Anterior cingulate cortex (tissue), 58 donors: ENCODE results near the gene WIPF2.

Experiments
- DNase-seq, 58 donors: peaks; one replicate each; lab custom pipeline; 2025; lab: John Stamatoyannopoulos, UW

WIPF2 gene

DNA sequence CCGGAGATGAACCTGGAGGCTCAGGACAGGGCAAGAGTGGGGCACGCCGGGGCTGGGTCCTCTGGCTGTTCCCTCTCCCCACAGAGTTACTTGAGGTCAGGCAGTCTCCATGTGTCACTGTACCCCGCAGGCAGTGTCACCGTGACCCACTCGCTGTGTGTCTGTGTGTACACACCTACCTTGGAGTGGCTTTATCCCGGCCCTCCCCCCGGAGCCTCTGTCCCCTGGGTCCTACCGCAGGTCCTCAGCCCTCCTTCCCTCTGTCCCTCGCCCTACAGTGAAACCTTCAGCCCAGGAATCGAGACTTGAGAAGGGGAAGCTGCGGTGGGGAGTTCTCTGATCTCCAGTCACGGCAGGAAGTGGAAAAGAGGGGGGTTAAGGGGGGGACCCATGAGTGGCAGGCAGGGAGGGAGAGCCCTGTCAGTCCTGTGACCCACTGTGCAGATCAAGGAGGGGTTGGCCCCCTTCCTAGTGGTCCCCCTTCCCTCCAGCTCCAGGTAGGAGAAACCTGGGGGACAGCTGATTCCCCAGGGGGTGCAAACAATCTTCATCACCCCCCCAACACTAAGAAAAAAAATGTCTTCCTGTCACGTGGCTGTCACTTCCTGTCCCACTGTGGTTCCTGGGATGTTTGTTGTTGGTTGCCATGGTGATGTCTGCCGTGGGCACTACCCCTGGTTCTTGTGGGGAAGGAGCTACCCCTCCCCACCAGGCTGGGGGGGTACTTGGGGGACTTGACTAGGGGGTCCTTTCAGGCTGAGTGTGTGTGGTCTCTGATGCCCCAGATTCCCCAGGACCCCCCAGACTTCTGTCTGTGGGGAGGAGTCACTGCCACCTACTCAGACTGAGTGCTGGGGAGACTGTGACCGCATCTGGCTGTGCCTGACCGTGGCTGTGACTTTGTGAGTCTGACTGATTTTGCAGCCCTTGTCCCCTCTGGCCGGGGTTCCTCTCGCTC is 103.5 kb downstream of the WIPF2 start:
- DNase-seq: peak in 16 of 58 donors; percentile 25 to 68 (median 41)

DNA sequence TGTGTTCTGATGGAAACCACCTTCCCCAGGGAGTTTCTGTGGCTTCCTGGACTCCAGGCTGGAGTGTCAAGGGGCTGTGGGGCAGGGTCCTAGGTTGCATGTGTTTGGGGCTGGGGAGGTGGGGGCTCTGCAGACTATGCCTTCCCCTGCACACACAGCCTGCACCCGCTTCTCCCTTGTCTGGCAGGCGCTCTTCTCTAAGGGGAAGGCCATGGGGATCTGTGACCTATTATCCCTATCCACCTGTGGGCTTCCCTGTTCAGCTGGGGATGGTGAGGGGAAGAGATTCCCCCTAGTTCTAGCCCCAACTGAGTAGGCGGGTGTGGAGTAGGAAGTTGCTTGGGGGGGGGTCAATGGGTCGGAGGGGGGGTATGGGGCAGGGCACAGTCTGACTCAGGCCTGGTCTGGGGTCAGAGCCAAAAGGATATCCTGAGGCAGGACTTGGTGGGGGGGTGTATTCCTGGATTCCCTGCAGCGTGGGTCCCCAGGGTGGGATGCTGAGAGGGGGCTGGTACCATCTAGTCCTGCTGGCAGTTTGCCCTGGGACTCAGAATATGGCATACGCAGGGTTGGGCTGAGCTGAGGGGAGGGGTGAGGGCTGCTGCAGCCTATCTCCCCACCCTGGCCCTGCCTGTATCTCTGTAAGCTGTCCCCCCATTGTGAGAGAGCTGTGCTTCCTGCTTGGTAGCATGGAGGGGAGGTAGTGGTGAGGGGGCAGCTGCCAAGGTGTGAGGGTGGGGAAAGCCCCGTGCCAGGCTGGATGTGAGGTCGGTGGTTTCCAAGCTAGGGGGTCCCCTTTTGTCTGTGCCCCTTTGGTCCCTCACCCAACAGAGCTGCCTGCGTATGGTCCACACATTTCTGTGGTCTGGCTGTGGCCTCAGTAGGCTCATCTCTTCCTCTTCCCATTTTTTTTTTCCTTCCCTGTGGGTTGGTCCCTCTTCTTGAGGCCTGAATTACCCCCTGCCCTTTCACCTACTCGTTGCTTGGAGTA is 104.6 kb downstream of the WIPF2 start:
- DNase-seq: no peak

DNA sequence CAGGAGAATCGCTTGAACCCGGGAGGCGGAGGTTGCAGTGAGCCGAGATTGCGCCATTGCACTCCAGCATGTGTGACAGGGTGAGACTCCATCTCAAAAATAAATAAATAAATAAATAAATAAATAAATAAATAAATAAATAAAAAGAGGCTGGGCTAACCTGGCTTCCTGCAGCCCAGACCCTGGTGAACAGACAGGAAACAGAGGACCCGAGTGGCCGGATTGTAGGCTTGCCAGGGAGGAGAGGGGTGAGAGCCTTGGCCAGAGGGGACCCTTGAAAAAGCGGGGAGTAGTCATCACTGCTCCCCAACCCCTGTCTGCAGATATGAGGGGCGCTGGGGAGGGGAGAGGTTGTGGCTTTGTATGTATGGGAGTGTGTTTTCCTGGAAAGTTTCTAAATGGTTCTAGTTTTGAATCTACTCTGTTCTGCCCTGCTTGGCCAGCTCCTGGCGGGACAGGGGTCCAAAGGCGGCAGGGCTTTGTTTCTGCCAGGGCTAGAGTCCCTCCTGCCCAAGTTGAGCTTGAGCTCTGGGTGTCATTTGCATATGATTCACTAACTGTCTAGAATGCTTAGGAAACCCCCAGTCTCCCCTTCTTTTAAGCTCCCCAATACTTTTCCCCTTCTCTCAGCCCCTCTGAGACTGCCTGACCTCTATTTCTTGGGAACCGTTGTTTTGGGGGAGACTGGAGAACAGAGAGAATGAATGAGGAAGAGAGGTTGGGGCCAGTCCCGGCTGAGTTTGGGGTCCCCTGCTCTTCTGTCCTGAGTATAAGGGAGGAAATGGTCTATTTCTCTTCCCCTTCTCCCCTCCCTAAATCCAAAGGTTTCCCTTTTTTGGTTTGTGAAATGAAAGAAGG is 106.3 kb downstream of the WIPF2 start:
- DNase-seq: no peak

DNA sequence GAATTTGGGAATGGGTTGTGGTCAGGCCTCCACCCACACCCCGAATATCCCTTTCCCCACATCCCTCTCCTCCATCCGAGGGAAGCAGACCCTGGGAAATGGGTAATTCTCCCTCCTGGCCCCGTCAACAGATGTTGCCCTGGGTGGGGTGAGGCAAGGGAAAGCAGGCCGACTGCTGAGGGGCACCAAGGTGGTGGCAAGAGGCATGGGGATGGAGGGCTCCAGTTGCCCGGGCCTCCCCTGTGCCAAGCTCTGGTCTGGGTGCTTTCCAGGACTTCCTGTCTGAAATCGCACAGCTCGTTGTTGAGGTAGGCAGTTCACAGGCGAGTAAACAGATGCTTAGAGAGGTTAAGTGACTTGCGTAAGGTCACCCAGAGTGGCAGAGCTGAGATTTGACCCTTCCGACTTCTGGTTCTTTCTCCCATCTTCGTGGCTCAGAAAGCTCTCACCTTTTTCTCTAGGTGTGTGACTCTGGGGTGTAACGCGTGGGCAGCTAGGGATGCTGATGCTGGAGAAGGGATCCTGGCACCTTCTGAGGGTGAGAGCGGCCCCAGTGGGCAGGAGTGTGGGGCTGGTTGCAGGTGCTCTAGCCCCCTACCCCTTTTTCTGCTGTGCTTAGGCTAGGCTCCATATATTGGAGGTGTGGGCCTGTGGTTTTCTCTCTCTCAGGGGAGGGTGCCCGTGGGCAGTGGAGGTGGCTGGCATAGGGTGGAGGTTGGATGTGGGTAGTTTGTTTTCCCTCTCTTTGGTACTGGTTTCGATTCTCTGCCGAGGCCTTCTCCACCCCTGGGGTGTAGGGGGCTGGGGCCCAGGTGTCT is 107.1 kb downstream of the WIPF2 start:
- no peak for DNase-seq

DNA sequence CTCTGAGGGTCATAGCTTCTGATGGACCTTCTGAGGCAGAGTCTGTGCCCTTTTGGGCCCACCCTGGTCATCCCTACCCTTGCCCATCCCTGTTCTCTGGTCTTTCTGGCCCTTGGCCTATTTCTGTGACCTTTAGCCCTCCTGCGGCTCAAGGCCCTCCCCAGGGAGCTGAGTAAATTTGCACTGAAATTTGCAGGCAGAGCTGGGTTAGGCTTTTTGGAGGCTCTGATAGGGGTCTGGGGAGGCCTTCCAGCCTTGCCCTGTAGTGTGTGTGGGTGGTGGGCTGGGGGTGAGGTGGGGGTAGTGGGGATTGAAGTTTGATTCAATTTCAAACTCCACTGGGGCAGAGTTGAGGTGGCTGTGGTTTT is 107.7 kb downstream of the WIPF2 start:
- no peak for DNase-seq

DNA sequence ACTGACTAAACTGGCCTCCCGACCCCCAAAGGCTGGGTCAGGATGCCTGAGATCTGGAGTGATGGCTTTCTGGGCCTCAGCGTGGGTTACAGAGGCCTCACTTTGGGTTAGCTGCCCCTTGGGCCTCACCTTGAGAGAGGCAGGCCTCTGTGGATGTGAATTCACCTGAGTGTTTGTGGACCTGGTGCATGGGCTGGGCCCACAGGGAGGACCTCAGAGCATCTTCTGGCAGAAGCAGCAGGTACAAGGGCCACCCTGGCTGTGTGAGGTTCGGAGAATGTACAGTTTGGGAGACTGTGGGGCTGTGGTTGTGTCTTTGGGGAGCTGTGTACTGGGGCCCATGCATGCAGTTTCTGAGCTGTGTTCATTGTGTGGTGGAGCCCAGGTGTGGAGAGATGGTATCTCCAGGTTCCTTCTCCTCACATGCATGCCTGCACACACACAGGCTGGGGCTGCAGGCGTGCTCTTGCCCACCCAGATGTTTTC is 108.2 kb downstream of the WIPF2 start:
- no peak for DNase-seq

DNA sequence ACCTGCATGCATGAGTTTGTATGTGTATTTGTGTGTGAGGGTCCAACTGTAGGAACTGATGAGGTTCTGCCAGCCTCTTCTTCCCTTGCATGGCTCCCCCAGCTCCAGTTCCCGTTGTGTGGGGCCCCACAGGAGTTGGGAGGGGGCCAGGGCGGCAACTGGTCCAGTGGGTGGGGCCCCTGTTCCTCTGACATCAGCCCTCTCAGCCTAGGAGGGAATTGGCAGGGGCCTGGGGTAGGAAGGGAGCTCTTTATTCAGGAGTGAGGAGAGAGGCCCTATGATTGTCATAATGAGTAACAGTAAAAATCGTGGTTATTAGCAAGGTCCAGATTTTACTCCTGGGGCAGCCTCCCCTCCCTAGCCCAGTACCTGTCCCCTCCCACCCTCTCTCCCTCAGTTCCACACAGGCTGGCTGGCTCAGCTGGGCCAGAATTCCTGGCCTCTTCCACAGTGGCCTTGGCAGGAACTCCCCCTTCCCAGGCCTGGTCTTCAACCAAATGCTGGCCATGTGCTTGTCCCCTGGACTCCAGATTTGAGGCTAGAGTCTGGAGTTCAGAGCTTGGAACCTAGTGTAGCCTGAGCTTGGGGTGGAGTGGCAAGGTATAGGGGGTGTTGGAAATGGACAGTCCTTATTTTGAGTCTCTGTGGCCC is 108.8 kb downstream of the WIPF2 start:
- no peak for DNase-seq

DNA sequence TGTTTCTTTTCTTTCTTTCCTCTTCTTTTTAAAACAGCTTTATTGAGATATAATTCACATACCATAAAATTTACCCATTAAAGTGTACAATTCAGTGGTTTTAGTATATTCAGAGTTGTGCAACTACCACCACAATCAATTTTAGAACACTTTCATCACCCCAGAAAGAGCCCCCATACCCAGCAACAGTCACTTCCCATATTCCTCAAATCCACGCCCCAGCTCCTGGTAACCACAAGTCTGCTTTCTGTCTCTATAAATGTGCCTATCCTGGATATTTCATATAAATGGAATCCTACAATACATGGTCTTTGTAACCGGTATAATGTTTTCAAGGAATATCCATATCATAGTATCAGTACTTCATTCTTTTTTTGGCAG is 109.3 kb downstream of the WIPF2 start:
- DNase-seq: no peak

DNA sequence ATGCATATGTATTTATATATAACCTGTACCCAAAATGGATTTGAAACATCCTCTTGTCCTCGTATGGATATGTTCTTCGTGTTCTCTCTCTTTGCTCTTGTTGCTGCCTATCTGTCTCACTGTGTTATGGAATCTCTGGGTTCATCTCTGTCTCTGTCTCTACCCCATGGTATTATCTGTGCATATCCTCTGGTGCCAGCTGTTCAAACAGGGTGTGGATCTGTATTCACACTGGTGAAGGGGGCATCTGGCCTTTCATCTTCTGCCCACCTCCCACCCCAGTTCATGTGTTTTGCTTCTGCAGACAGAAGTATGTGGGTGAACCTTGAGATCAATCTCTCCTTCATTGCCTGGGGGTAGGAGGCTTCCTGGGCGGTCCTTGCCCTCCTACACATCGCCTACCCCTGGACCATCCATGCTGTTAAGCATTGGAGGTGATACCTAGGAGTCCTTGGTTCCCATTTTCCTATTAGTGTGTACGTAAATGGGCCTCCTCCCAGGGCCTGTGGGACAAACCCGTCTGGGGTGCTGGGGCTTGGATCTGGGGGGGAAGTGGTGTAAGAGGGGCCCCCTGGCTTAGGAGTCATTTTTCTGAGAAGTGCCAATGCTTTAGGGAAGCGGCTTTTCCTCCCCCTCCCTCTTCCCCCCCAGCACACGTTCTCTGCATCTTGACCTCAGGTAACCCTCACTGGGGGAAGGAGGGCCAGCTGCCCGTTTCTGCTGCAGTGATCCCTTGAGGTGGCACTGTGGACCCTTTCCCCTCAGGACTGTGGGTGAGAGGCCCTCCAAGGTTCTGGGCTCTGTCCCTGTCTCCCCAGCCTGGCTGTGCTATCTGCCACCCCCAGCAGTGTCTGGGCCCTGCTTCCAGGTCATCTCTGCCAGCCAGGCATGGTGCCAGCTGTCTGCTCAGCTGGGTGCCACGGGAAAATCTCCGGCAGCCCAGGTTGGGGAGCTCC is 111.0 kb downstream of the WIPF2 start:
- DNase-seq: peak in 1 of 58 donors; percentile 48

DNA sequence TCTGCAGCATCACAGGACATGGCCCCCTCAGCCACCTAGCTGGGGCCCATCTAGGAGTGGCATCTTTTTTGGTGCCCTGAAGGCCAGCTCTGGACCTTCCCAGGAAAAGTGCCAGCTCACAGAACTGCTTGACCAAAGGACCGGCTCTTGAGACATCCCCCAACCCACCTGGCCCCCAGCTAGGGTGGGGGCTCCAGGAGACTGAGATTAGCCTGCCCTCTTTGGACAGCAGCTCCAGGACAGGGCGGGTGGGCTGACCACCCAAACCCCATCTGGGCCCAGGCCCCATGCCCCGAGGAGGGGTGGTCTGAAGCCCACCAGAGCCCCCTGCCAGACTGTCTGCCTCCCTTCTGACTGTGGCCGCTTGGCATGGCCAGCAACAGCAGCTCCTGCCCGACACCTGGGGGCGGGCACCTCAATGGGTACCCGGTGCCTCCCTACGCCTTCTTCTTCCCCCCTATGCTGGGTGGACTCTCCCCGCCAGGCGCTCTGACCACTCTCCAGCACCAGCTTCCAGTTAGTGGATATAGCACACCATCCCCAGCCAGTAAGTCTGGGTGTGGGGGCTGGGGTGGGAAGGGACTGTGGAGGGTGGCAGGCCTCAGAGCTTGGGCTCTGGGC is 111.9 kb downstream of the WIPF2 start:
- DNase-seq: no peak

DNA sequence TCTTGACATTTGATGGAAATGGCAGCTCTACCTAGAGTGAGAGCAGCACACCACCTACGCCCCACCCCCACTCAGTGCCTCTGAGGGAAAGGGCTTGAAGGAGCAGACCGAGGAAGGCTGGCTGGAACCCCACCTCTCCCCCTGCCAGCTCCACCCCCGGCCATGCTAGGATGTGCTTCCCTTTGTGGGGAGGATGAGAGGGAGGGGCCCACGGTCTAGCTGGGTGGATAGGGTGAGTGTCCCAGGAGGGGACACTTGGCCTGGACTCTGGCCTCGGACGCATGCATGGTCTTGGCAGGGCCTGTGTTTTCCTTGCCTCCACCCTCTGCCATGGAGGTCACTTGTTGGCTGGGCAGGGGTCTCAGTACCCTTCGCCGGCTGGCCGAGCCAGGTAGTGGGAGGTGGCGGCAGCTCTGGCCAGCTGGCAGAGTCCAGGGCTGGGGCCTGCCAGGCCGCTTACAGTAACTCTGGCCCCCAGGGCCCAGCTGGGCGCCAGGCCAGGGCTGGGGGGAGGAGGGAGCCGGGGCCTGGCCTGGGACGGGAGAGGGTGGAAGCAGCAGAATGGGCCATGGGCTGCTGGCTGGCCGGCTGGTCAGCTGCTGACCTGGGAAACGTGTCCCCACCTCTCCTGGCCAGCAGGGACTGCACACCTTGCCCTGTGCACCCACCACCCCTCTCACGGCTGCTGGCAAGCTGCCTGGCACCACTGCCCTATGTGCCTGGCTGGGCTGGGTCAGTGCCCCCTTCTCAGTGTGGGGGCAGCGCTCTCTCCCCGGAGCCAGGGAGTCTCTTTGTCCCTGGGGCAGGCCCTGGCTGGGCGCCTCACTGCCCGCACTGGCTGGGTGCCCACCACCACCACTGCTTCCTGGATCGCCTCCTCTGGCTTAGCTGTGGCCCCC is 112.9 kb downstream of the WIPF2 start:
- peak in 53 of 58 donors; percentile 31 to 91 (median 77) for DNase-seq
